CD4-positive, CD25-positive, alpha-beta regulatory T cell (primary cell): Measurements from ENCODE around the gene BPIFB2. TPM values are rescaled to one million over a fixed set of nuclear protein-coding genes. Genes with fewer than 3 reads are reported as not detected.
"Not testable (repeated sequence)": the region's sequence is repeated elsewhere in the genome, so short reads cannot be mapped to it uniquely, and the experiment has no call there.

Experiments used
- ATAC-seq, 2 donors: fragments of 150-1000 bp; cut with Tn5 transposase; one replicate each; pipeline ENCODE4 v1.10.0; 2021; ENCODE audit warnings: low read depth in 2 of 2, moderate number of reproducible peaks in 2 of 2, moderate library complexity in 1 of 2
- DNase-seq, 3 donors: peaks; one replicate each; pipeline versions ENCODE4 v3.0.0 to v3.0.0-alpha.2; 2012 to 2022; ENCODE audit warnings: mixed read lengths in 1 of 3
- H3K27ac ChIP-seq: one replicate; pipeline ENCODE4 v1.7.0; 2013; ENCODE audit warnings: mild to moderate bottlenecking, low read length; ENCODE audit not compliant: insufficient read depth, poor library complexity, severe bottlenecking
- H3K27me3 ChIP-seq: one replicate; pipeline ENCODE4 v1.7.0; 2013; ENCODE audit warnings: low read length; ENCODE audit not compliant: control insufficient read depth, insufficient read depth
- H3K36me3 ChIP-seq: one replicate; pipeline ENCODE4 v1.7.0; 2013; ENCODE audit warnings: mild to moderate bottlenecking, low read length, moderate library complexity; ENCODE audit not compliant: control insufficient read depth, insufficient read depth
- H3K4me1 ChIP-seq: 2 replicates; pipeline ENCODE4 v1.7.0; 2013; ENCODE audit warnings: mild to moderate bottlenecking, low read length; ENCODE audit not compliant: insufficient read depth, control insufficient read depth, poor library complexity, severe bottlenecking
- H3K4me3 ChIP-seq: one replicate; pipeline ENCODE4 v1.7.0; 2013; ENCODE audit warnings: low read depth, mild to moderate bottlenecking, low read length, moderate library complexity
- H3K9me3 ChIP-seq, 2 experiments: 1 replicate in 1 of 2; 2 replicates in 1 of 2; pipeline ENCODE4 v1.7.0; 2013; ENCODE audit warnings: low read length in 2 of 2, mild to moderate bottlenecking in 1 of 2, moderate library complexity in 1 of 2; ENCODE audit not compliant: control insufficient read depth in 2 of 2
- H3K27ac Mint-ChIP-seq, 3 donors: one replicate each; pipeline ENCODE4 v1.8.0; 2020 to 2022; ENCODE audit warnings: mild to moderate bottlenecking in 3 of 3, mixed read lengths in 3 of 3, moderate library complexity in 2 of 3
- H3K27me3 Mint-ChIP-seq: one replicate; pipeline ENCODE4 v1.8.0; 2022; ENCODE audit warnings: mild to moderate bottlenecking, mixed read lengths
- H3K36me3 Mint-ChIP-seq: one replicate; pipeline ENCODE4 v1.8.0; 2020; ENCODE audit warnings: mixed read lengths
- H3K4me1 Mint-ChIP-seq, 4 donors: one replicate each; pipeline ENCODE4 v1.8.0; 2020 to 2022; ENCODE audit warnings: mixed read lengths in 4 of 4, mild to moderate bottlenecking in 1 of 4
- H3K4me3 Mint-ChIP-seq, 4 donors: one replicate each; pipeline ENCODE4 v1.8.0; 2020 to 2022; ENCODE audit warnings: mild to moderate bottlenecking in 4 of 4, mixed read lengths in 4 of 4, moderate library complexity in 3 of 4
- H3K9me3 Mint-ChIP-seq, 7 donors: one replicate each; pipeline ENCODE4 v1.8.0; 2020 to 2022; ENCODE audit warnings: mixed read lengths in 7 of 7, mild to moderate bottlenecking in 3 of 7, moderate library complexity in 2 of 7
- polyA plus RNA-seq, 4 donors: library from polyadenylated mRNA; unstranded; fragments of 300-500 nt; fragmentation: Illumina TruSeq; gene quantifications; one replicate each; pipeline ENCODE4 v1.2.3, GENCODE V29; 2021
- total RNA-seq: library from RNA; stranded (reverse); gene quantifications from one replicate; pipeline ENCODE4 v1.2.3, GENCODE V29; 2022

BPIFB2 gene
- total and polyA plus RNA-seq, 5 donors from 2014 or later = not detected

GRCh38 chr20:32962646-32963045 lies 44.9 kb upstream of the BPIFB2 start:
- H3K27me3 Mint-ChIP-seq, H3K4me3 Mint-ChIP-seq, ATAC-seq, H3K4me3 ChIP-seq, DNase-seq, H3K36me3 ChIP-seq, H3K27me3 ChIP-seq, H3K9me3 ChIP-seq, H3K27ac ChIP-seq: not testable (repeated sequence)
- Mint-ChIP-seq H3K36me3 (peaks cover 12% of the 10 kb centered on the region), H3K27ac (peak overlapping the region in 2 of 3 donors; percentile 40 to 74), H3K9me3 (peaks cover 0 to 11% (median 2%) of the 10 kb centered on the region in 7 donors), H3K4me1 (peaks cover 11 to 53% (median 30%) of the 10 kb centered on the region in 4 donors)
- peaks cover 38% of the 10 kb centered on the region for H3K4me1 ChIP-seq

GRCh38 chr20:32963176-32963575 lies 44.3 kb upstream of the BPIFB2 start:
- H3K27ac Mint-ChIP-seq = peak overlapping the region in 2 of 3 donors; percentile 40 to 74
- Histone ChIP-seq H3K4me1 (peaks cover 43% of the 10 kb centered on the region), H3K27ac (no peak overlapping the region), H3K36me3 (no peaks in the 10 kb centered on the region), H3K4me3 (no peak overlapping the region), H3K27me3 (no peaks in the 10 kb centered on the region), H3K9me3 (no peaks in the 10 kb centered on the region)
- H3K36me3 Mint-ChIP-seq = peaks cover 8% of the 10 kb centered on the region
- no peak overlapping the region for H3K4me3 Mint-ChIP-seq
- H3K9me3 Mint-ChIP-seq = peaks cover 0 to 5% (median 0%) of the 10 kb centered on the region in 7 donors
- ATAC-seq (no peak), DNase-seq (no peak)
- peaks cover 14 to 58% (median 35%) of the 10 kb centered on the region in 4 donors for H3K4me1 Mint-ChIP-seq
- H3K27me3 Mint-ChIP-seq = no peaks in the 10 kb centered on the region

DNA sequence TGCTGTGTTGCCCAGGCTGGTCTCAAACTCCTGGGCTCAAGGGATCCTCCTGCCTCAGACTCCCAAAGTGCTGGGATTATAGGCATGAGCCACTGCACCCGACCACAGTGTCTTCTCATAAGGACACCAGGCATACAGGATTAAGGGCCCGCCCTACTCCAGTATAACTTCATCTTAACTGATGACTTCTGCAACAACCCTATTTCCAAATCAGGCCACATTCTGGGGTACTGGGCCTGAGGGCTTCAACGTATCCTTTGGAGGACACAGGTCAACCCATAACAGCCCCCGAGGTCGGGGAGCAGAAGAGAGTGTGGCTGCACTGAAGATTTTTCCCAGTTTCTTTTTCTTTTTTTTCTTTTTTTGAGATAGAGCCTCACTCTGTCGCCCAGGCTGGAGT lies 42.9 kb upstream of the BPIFB2 start:
- no peak overlapping the region for H3K4me3 Mint-ChIP-seq
- ATAC-seq (no peak), DNase-seq (no peak)
- no peaks in the 10 kb centered on the region for H3K9me3 ChIP-seq
- H3K4me1 ChIP-seq = peaks cover 57% of the 10 kb centered on the region
- peak overlapping the region in 2 of 3 donors; percentile 11 to 80 for H3K27ac Mint-ChIP-seq
- H3K4me1 Mint-ChIP-seq = peaks cover 20 to 72% (median 40%) of the 10 kb centered on the region in 4 donors
- H3K36me3 Mint-ChIP-seq = peaks cover under 1% of the 10 kb centered on the region
- no peaks in the 10 kb centered on the region for H3K27me3 Mint-ChIP-seq
- no peak overlapping the region for H3K27ac ChIP-seq
- no peaks in the 10 kb centered on the region for H3K36me3 ChIP-seq
- H3K27me3 ChIP-seq = no peaks in the 10 kb centered on the region
- no peak overlapping the region for H3K4me3 ChIP-seq
- peaks cover 0 to 2% (median 0%) of the 10 kb centered on the region in 7 donors for H3K9me3 Mint-ChIP-seq

DNA sequence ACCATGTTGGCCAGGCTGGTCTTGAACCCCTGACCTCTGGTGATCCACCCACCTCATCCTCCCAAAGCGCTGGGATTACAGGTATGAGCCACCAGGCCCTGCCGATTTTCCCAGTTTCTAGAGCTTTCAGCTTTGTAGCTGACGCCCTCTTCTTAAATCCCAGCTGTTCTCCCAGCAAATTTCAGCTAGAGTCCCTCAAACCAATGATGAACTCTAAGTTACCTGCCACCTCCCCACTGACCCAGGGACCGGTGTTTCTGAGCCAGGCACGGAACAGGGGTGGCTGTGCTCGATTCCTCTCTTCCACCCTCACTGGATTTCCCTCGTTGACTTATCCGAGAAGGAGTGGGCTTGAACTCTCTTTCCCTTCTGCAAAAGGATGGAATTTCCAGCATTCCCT lies 42.4 kb upstream of the BPIFB2 start:
- Mint-ChIP-seq H3K4me1 (peaks cover 20 to 78% (median 45%) of the 10 kb centered on the region in 4 donors), H3K9me3 (peaks cover 0 to 2% (median 0%) of the 10 kb centered on the region in 7 donors), H3K4me3 (peak overlapping the region in 2 of 4 donors; percentile 29 to 82), H3K36me3 (no peaks in the 10 kb centered on the region), H3K27ac (peak overlapping the region in 2 of 3 donors; percentile 38 to 91), H3K27me3 (no peaks in the 10 kb centered on the region)
- no peak overlapping the region for H3K4me3 ChIP-seq
- no peaks in the 10 kb centered on the region for H3K9me3 ChIP-seq
- peaks cover 63% of the 10 kb centered on the region for H3K4me1 ChIP-seq
- DNase-seq (no peak), ATAC-seq (no peak)
- H3K27ac ChIP-seq = peak overlapping the region; percentile 97
- H3K27me3 ChIP-seq = no peaks in the 10 kb centered on the region
- no peaks in the 10 kb centered on the region for H3K36me3 ChIP-seq

GRCh38 chr20:32965581-32966373 lies 41.7 kb upstream of the BPIFB2 start:
- Histone ChIP-seq H3K4me3 (peak overlapping the region; percentile 48), H3K36me3 (no peaks in the 10 kb centered on the region), H3K27ac (peak overlapping the region; percentile 97), H3K4me1 (peaks cover 69% of the 10 kb centered on the region), H3K9me3 (no peaks in the 10 kb centered on the region), H3K27me3 (no peaks in the 10 kb centered on the region)
- ATAC-seq (peak; percentile 35 to 54), DNase-seq (peak in 2 of 3 donors; percentile 35 to 65)
- no peaks in the 10 kb centered on the region for H3K36me3 Mint-ChIP-seq
- peaks cover 20 to 80% (median 46%) of the 10 kb centered on the region in 4 donors for H3K4me1 Mint-ChIP-seq
- peak overlapping the region in 2 of 3 donors; percentile 38 to 91 for H3K27ac Mint-ChIP-seq
- H3K27me3 Mint-ChIP-seq = no peaks in the 10 kb centered on the region
- H3K9me3 Mint-ChIP-seq = peaks cover 0 to 2% (median 0%) of the 10 kb centered on the region in 7 donors
- peak overlapping the region; percentile 38 to 91 (median 81) for H3K4me3 Mint-ChIP-seq

GRCh38 chr20:32966382-32966781 lies 41.1 kb upstream of the BPIFB2 start:
- Mint-ChIP-seq H3K27ac (peak overlapping the region in 1 of 3 donors; percentile 91), H3K9me3 (peaks cover 0 to 2% (median 0%) of the 10 kb centered on the region in 7 donors), H3K4me3 (peak overlapping the region in 3 of 4 donors; percentile 80 to 91 (median 82)), H3K27me3 (no peaks in the 10 kb centered on the region), H3K36me3 (no peaks in the 10 kb centered on the region), H3K4me1 (peaks cover 20 to 76% (median 46%) of the 10 kb centered on the region in 4 donors)
- H3K27ac ChIP-seq = peak overlapping the region; percentile 97
- H3K4me1 ChIP-seq = peaks cover 76% of the 10 kb centered on the region
- no peak for DNase-seq
- no peaks in the 10 kb centered on the region for H3K36me3 ChIP-seq
- ATAC-seq = no peak
- H3K4me3 ChIP-seq = peak overlapping the region; percentile 48
- H3K27me3 ChIP-seq = no peaks in the 10 kb centered on the region
- no peaks in the 10 kb centered on the region for H3K9me3 ChIP-seq

- peak; percentile 36 to 84 (median 65) for DNase-seq
- H3K27me3 ChIP-seq = no peaks in the 10 kb centered on the region
Observed at GRCh38 chr20:32966881-32967781, 40.4 kb upstream of the BPIFB2 start.

More at GRCh38 chr20:32966881-32967781, 40.4 kb upstream of the BPIFB2 start:
- Mint-ChIP-seq H3K4me3 (peak overlapping the region; percentile 78 to 91 (median 81)), H3K27me3 (no peaks in the 10 kb centered on the region), H3K4me1 (peaks cover 20 to 71% (median 46%) of the 10 kb centered on the region in 4 donors), H3K9me3 (peaks cover 0 to 2% (median 0%) of the 10 kb centered on the region in 7 donors), H3K36me3 (no peaks in the 10 kb centered on the region), H3K27ac (peak overlapping the region in 1 of 3 donors; percentile 91)
- Histone ChIP-seq H3K9me3 (no peaks in the 10 kb centered on the region), H3K4me3 (peak overlapping the region; percentile 48), H3K36me3 (no peaks in the 10 kb centered on the region), H3K4me1 (peaks cover 83% of the 10 kb centered on the region), H3K27ac (peak overlapping the region; percentile 97)
- peak; percentile 62 for ATAC-seq
